K562 (cell line): ENCODE data around the gene DPH6. TPM values are rescaled to one million over a fixed set of nuclear protein-coding genes. Genes with fewer than 3 reads are reported as not detected.

Experiments used
- ATAC-seq: fragments of 200-7000 bp; cut with Tn5 transposase; 3 replicates; pipeline ENCODE4 v1.9.1; 2020; ENCODE audit warnings: moderate library complexity
- BruUV-seq: library from RNA; stranded (reverse); fragments of 400-500 nt; replicated peaks from 2 replicates; lab custom pipeline; 2021; lab: Mats Ljungman, UMichigan
- CTCF ChIA-PET: fragments of 300-600 bp; formaldehyde crosslinking; extraction: SDS; loops from one replicate; lab custom pipeline; 2021; ENCODE audit warnings: low intra/inter-chr PET ratio; lab: Yijun Ruan, JAX
- POLR2A ChIA-PET: fragments of 300-600, 350-650 bp; sonication (Branson Sonifier 250); formaldehyde crosslinking; extraction: SDS; loops from one replicate; lab custom pipeline; 2021; ENCODE audit warnings: antibody characterized with exemption, inconsistent platforms; lab: Yijun Ruan, JAX
- DNase-seq, 4 experiments: peaks; one replicate each; pipeline versions ENCODE4 v3.0.0 to v3.0.0-alpha.2; 2011 to 2018; ENCODE audit warnings: low spot score in 3 of 4, mixed read lengths in 3 of 4; ENCODE audit errors: extremely low read depth in 1 of 4
- FAIRE-seq: peaks from 2 replicates; lab custom pipeline; 2011; peaks lifted over from hg19 to GRCh38; lab: Jason Lieb, UNC
- H2AFZ ChIP-seq: 2 replicates; pipeline ENCODE4 v1.6.0; 2011; ENCODE audit warnings: low read depth, low read length, control low read depth, inconsistent platforms
- H3K27ac ChIP-seq: fragments of 200-600 bp; 3 replicates; pipeline ENCODE4 v1.8.0; 2011; ENCODE audit warnings: low read depth, mild to moderate bottlenecking, control low read depth, inconsistent platforms, low read length, moderate library complexity, mixed read lengths; ENCODE audit errors: extremely low read depth
- H3K27me3 ChIP-seq, 2 experiments: fragments of 300-600 bp in 1 of 2; 2 replicates in 1 of 2; 3 replicates in 1 of 2; pipeline versions ENCODE4 v1.6.0 to v1.8.0; 2011; ENCODE audit warnings: inconsistent platforms in 2 of 2, low read length in 2 of 2, mild to moderate bottlenecking in 1 of 2, mixed read lengths in 1 of 2, moderate library complexity in 1 of 2; ENCODE audit not compliant: control insufficient read depth in 2 of 2, insufficient read depth in 2 of 2
- H3K36me3 ChIP-seq: fragments of 300-600 bp; 3 replicates; pipeline ENCODE4 v1.8.0; 2011; ENCODE audit warnings: mild to moderate bottlenecking, low read length, inconsistent platforms; ENCODE audit not compliant: control insufficient read depth, insufficient read depth
- H3K4me1 ChIP-seq, 2 experiments: fragments of 200-600 bp in 1 of 2; replicated peaks in 1 of 2; 2 replicates in 1 of 2; 3 replicates in 1 of 2; pipeline versions ENCODE4 v1.5.1 to v1.8.0; 2011; ENCODE audit warnings: inconsistent platforms in 2 of 2, low read length in 2 of 2, mild to moderate bottlenecking in 1 of 2, mixed read lengths in 1 of 2, moderate library complexity in 1 of 2; ENCODE audit not compliant: control insufficient read depth in 2 of 2, insufficient read depth in 2 of 2
- H3K4me2 ChIP-seq: 2 replicates; pipeline ENCODE4 v1.6.1; 2011; ENCODE audit warnings: low read length, control low read depth, inconsistent platforms, mixed read lengths; ENCODE audit not compliant: insufficient read depth
- H3K4me3 ChIP-seq: fragments of 200-600 bp; sonication (generic), shearing (Covaris generic); 2 replicates; pipeline ENCODE4 v1.5.1; 2016; ENCODE audit warnings: control low read depth, inconsistent platforms
- H3K79me2 ChIP-seq: fragments of 200-600 bp; 3 replicates; pipeline ENCODE4 v1.8.0; 2011; ENCODE audit warnings: low read length, inconsistent platforms; ENCODE audit not compliant: control insufficient read depth, insufficient read depth
- H3K9ac ChIP-seq, 2 experiments: 2 replicates each; pipeline versions ENCODE4 v1.6.0 to v1.6.1; 2011; ENCODE audit warnings: low read depth in 2 of 2, low read length in 2 of 2, control low read depth in 1 of 2, inconsistent platforms in 1 of 2, mild to moderate bottlenecking in 1 of 2, mixed read lengths in 1 of 2; ENCODE audit not compliant: insufficient read depth in 1 of 2
- H3K9me1 ChIP-seq: one replicate; pipeline ENCODE4 v1.6.0; 2011; ENCODE audit warnings: inconsistent platforms, mild to moderate bottlenecking, low read length, moderate library complexity; ENCODE audit not compliant: control insufficient read depth, insufficient read depth
- H3K9me3 ChIP-seq: replicated peaks from 2 replicates; pipeline ENCODE4 v1.5.1; 2011; ENCODE audit warnings: low read depth, low read length, inconsistent platforms; ENCODE audit not compliant: control insufficient read depth, insufficient read depth
- H4K20me1 ChIP-seq: replicated peaks from 2 replicates; pipeline ENCODE4 v1.6.1; 2011; ENCODE audit warnings: low read length, inconsistent platforms, mixed read lengths; ENCODE audit not compliant: control insufficient read depth, insufficient read depth
- ARHGAP35 ChIP-seq: fragments of 450-650 bp; IDR thresholded peaks from 2 replicates; pipeline ENCODE4 v1.6.1; 2018; ENCODE audit not compliant: partially characterized antibody
- ARID1B ChIP-seq: fragments of 450-650 bp; IDR thresholded peaks from 2 replicates; pipeline ENCODE4 v1.6.1; 2016; ENCODE audit warnings: antibody characterized with exemption, mild to moderate bottlenecking, inconsistent platforms
- CBFA2T2 ChIP-seq: fragments of 450-650 bp; conservative IDR thresholded peaks from 2 replicates; pipeline ENCODE4 v1.6.1; 2017; ENCODE audit warnings: mild to moderate bottlenecking
- CUX1 ChIP-seq: fragments of 200-800 bp; sonication (Bioruptor generic); IDR thresholded peaks from 2 replicates; pipeline ENCODE4 v1.6.1; 2016; ENCODE audit warnings: missing genetic modification characterization, missing compliant biosample characterization
- E2F1 ChIP-seq: sonication (generic); formaldehyde crosslinking; IDR thresholded peaks from 2 replicates; pipeline ENCODE4 v1.8.1; 2023; ENCODE audit warnings: mild to moderate bottlenecking, missing genetic modification reagents, moderate library complexity
- ERF ChIP-seq: fragments of 450-650 bp; formaldehyde crosslinking; IDR thresholded peaks from 2 replicates; pipeline ENCODE4 v1.4.0; 2020; ENCODE audit warnings: mild to moderate bottlenecking, mixed read lengths
- FUS ChIP-seq: fragments of 200-400 bp; formaldehyde crosslinking; optimal IDR thresholded peaks from 2 replicates; pipeline ENCODE3; 2017; ENCODE audit warnings: low read depth, low read length
- LEF1 ChIP-seq: fragments of 450-650 bp; IDR thresholded peaks from 2 replicates; pipeline ENCODE4 v1.6.1; 2016; ENCODE audit warnings: mild to moderate bottlenecking
- MLX ChIP-seq, 2 experiments: fragments of 450-650 bp in 1 of 2; sonication (generic) in 1 of 2; formaldehyde crosslinking; conservative IDR thresholded peaks; 2 replicates each; pipeline versions ENCODE4 v1.4.0 to v1.8.1; 2020 to 2022; ENCODE audit warnings: mild to moderate bottlenecking in 1 of 2, missing genetic modification reagents in 1 of 2
- NCOA1 ChIP-seq: fragments of 450-650 bp; IDR thresholded peaks from 2 replicates; pipeline ENCODE4 v1.6.1; 2016; ENCODE audit warnings: low read depth
- PHTF2 ChIP-seq: fragments of 250-450 bp; sonication (Bioruptor Pico); IDR thresholded peaks from 2 replicates; pipeline ENCODE4 v1.5.0; 2021; ENCODE audit warnings: mild to moderate bottlenecking
- POLR2A ChIP-seq: fragments of 450-650 bp; conservative IDR thresholded peaks from 2 replicates; pipeline ENCODE4 v1.6.1; 2016
- TCF3 ChIP-seq: sonication (generic); formaldehyde crosslinking; IDR thresholded peaks from 2 replicates; pipeline ENCODE4 v1.4.0; 2020; ENCODE audit warnings: mild to moderate bottlenecking, missing genetic modification reagents
- ZBTB8A ChIP-seq: fragments of 450-650 bp; IDR thresholded peaks from 2 replicates; pipeline ENCODE4 v1.6.1; 2018; ENCODE audit warnings: mild to moderate bottlenecking, moderate library complexity; ENCODE audit not compliant: partially characterized antibody
- ZNF780A ChIP-seq: fragments of 250-450 bp; sonication (Bioruptor Pico); IDR thresholded peaks from 2 replicates; pipeline ENCODE4 v1.5.0; 2021; ENCODE audit warnings: mild to moderate bottlenecking
- ZSCAN32 ChIP-seq: fragments of 450-650 bp; formaldehyde crosslinking; IDR thresholded peaks from 2 replicates; pipeline ENCODE4 v1.4.0; 2020; ENCODE audit warnings: mild to moderate bottlenecking, moderate library complexity
- whole genome bisulfite sequencing: fragments of 100-300 bp; shearing (Covaris generic); methylation state at CpG from one replicate; pipeline ENCODE4 v1.1.6; 2016; ENCODE audit warnings: low coverage, mixed read lengths; ENCODE audit not compliant: insufficient coverage; ENCODE audit errors: missing lambda C conversion rate; 5-methylcytosine and 5-hydroxymethylcytosine counted together
- in situ Hi-C: fragments of 300-500 bp; cut with MboI; formaldehyde crosslinking; loops from 4 replicates; pipeline ENCODE4 v1.15.0; 2018; ENCODE audit warnings: inconsistent platforms, mixed read lengths
- intact Hi-C: fragments of 100-400 bp; cut with micrococcal nuclease; formaldehyde crosslinking; loops from 2 replicates; pipeline ENCODE4 v1.14.2; 2022
- polyA plus RNA-seq, 8 experiments: library from polyadenylated mRNA; depleted of rRNA in 4 of 8; stranded (reverse) in 5 of 8; unstranded in 3 of 8; fragments of >200 nt; fragmentation: Nextera tagmentation in 2 of 8; fragmentation: Illumina TruSeq in 1 of 8; extraction: Ambion mirVana in 2 of 8; extraction: Trizol in 1 of 8; gene quantifications; 2 replicates each; pipeline versions ENCODE4 v1.2.1 to v1.2.3, GENCODE V29; 2011 to 2014; ENCODE audit warnings: inconsistent platforms in 1 of 8, missing spikeins in 1 of 8
- total RNA-seq, 7 experiments: library from RNA; depleted of rRNA in 6 of 7; stranded (reverse); fragments of >200 nt in 6 of 7; fragmentation: Illumina TruSeq in 2 of 7; extraction: Trizol in 2 of 7; gene quantifications; 2 replicates each; pipeline versions ENCODE4 v1.2.1 to v1.2.3, GENCODE V29; 2011 to 2021; ENCODE audit warnings: low replicate concordance in 1 of 7
- TF ChIP-seq, protein P1 (sequence below): IDR thresholded peaks from 2 replicates; pipeline ENCODE4 v1.6.1; 2012; ENCODE audit warnings: low read depth, low read length, improper control_type of control experiment, borderline replicate concordance

Gene DPH6
- total and polyA plus RNA-seq, 9 of the 15 experiments (the other 6 are each of a cell fraction or from before 2014, with no cell fraction given) = 10.1 to 69.1 (median 18.8) TPM

DNA sequence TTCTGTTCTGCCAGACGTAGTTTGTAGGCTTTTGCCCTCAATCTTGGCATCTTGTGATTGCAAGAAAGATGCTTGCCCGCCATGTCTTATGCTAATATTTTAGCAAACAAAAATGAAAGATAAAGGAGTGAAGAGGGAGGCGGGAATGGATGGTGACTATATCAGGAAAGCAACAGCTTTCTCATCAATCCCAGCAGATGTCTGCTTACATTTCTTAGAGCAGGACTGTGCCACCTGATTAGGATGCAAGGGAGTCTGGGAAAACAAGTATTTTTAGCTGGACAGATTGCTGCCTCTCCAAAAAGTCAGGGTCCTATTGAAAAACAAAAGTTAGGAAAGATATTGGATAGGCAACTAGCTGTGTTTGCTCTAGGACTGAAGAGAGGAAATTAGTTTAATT, 34.6 kb upstream of the DPH6 start:
- Histone ChIP-seq H4K20me1 (no peaks in the 10 kb centered on the region), H3K4me1 (no peaks in the 10 kb centered on the region; a peak in 1 of 5 replicates), H2AFZ (no peak overlapping the region), H3K79me2 (no peaks in the 10 kb centered on the region), H3K27ac (no peak overlapping the region), H3K9me1 (no peaks in the 10 kb centered on the region), H3K4me3 (no peak overlapping the region), H3K9ac (no peak overlapping the region), H3K4me2 (no peak overlapping the region), H3K27me3 (no peaks in the 10 kb centered on the region), H3K9me3 (no peaks in the 10 kb centered on the region), H3K36me3 (no peaks in the 10 kb centered on the region)
- no TSS peak for BruUV-seq
- ATAC-seq (no peak), DNase-seq (peak in 1 of 4 experiments; percentile 3), FAIRE-seq (no peak)
- POLR2A ChIA-PET = no interaction called here
- CTCF ChIA-PET = no interaction called here
- intact Hi-C loops = no loop called here
- WGBS = 7% methylated on average over 3 of the region's 3 CpGs
- in situ Hi-C loops = no loop called here
- TF ChIP-seq TCF3 (peak; percentile 69), LEF1 (no peak), FUS (no peak), NCOA1 (no peak), CBFA2T2 (peak; percentile 56), ERF (CRISPR knock-in tag) (no peak), ARHGAP35 (no peak), POLR2A (no peak), ZSCAN32 (CRISPR knock-in tag) (no peak), ARID1B (peak; percentile 45), ZBTB8A (no peak), PHTF2 (CRISPR knock-in tag) (no peak), ZNF780A (no peak), E2F1 (no peak), CUX1 (CRISPR knock-in tag) (no peak), MLX (CRISPR knock-in tag; conservative IDR thresholded peaks at IDR 0.05) (no peak)
- TF ChIP-seq, protein P1, sequence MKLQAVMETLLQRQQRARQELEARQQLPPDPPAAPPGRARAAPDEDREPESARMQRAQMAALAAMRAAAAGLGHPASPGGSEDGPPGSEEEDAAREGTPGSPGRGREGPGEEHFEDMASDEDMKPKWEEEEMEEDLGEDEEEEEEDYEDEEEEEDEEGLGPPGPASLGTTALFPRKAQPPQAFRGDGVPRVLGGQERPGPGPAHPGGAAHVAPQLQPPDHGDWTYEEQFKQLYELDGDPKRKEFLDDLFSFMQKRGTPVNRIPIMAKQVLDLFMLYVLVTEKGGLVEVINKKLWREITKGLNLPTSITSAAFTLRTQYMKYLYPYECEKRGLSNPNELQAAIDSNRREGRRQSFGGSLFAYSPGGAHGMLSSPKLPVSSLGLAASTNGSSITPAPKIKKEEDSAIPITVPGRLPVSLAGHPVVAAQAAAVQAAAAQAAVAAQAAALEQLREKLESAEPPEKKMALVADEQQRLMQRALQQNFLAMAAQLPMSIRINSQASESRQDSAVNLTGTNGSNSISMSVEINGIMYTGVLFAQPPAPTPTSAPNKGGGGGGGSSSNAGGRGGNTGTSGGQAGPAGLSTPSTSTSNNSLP = no peak
